H1 (cell line): ENCODE data around the gene CTBP2. TPM values are rescaled to one million over a fixed set of nuclear protein-coding genes. Genes with fewer than 3 reads are reported as not detected.

Source experiments
- CTCF ChIA-PET: fragments of 300-600 bp; sonication (Branson Sonifier 250); formaldehyde crosslinking; loops from one replicate; lab custom pipeline; 2021; ENCODE audit not compliant: partially characterized antibody; lab: Charles Lee
- POLR2A ChIA-PET: fragments of 300-600 bp; sonication (Branson Sonifier 250); formaldehyde crosslinking; loops from one replicate; lab custom pipeline; 2021; ENCODE audit warnings: inconsistent platforms; ENCODE audit not compliant: partially characterized antibody; lab: Charles Lee
- DNase-seq, 2 experiments: peaks; one replicate each; pipeline versions ENCODE4 v3.0.0 to v3.0.0-alpha.2; 2010 to 2022; ENCODE audit warnings: low spot score in 2 of 2, low read depth in 1 of 2, mixed read lengths in 1 of 2
- FAIRE-seq: peaks from 2 replicates; lab custom pipeline; 2011; peaks lifted over from hg19 to GRCh38; lab: Jason Lieb, UNC
- H2AFZ ChIP-seq: 2 replicates; pipeline ENCODE4 v1.8.1; 2012; ENCODE audit warnings: low read length, inconsistent platforms
- H2AK5ac ChIP-seq: 2 replicates; pipeline ENCODE4 v1.6.1; 2013; ENCODE audit warnings: low read depth, low read length
- H2BK120ac ChIP-seq: replicated peaks from 2 replicates; pipeline ENCODE3; 2013; ENCODE audit warnings: low read depth, low read length, inconsistent platforms
- H2BK12ac ChIP-seq: 2 replicates; pipeline ENCODE4 v1.6.1; 2013; ENCODE audit warnings: low read depth, low read length
- H2BK15ac ChIP-seq: 2 replicates; pipeline ENCODE4 v1.6.1; 2013; ENCODE audit warnings: low read length
- H2BK20ac ChIP-seq: 2 replicates; pipeline ENCODE4 v1.6.1; 2013; ENCODE audit warnings: low read length
- H2BK5ac ChIP-seq: 2 replicates; pipeline ENCODE4 v1.6.1; 2013; ENCODE audit warnings: low read depth, low read length
- H3K14ac ChIP-seq: 2 replicates; pipeline ENCODE4 v1.6.1; 2013; ENCODE audit warnings: inconsistent platforms; ENCODE audit not compliant: insufficient read length
- H3K18ac ChIP-seq: 2 replicates; pipeline ENCODE4 v1.6.1; 2013; ENCODE audit warnings: low read length; ENCODE audit errors: extremely low read depth
- H3K23ac ChIP-seq: 2 replicates; pipeline ENCODE4 v1.6.1; 2013; ENCODE audit warnings: inconsistent platforms; ENCODE audit not compliant: insufficient read length
- H3K23me2 ChIP-seq: 2 replicates; pipeline ENCODE4 v1.6.1; 2013; ENCODE audit warnings: low read depth, low read length
- H3K27ac ChIP-seq: 2 replicates; pipeline ENCODE4 v1.6.1; 2011; ENCODE audit warnings: low read depth, low read length, inconsistent platforms
- H3K27me3 ChIP-seq, 4 experiments: replicated peaks in 1 of 4; 1 replicate in 1 of 4; 2 replicates in 3 of 4; pipeline versions ENCODE4 v1.6.1 to v1.8.1; 2011 to 2013; ENCODE audit warnings: low read length in 3 of 4, mild to moderate bottlenecking in 3 of 4, inconsistent platforms in 2 of 4, mixed read lengths in 2 of 4, moderate library complexity in 1 of 4; ENCODE audit not compliant: control insufficient read depth in 3 of 4, insufficient read depth in 3 of 4; ENCODE audit errors: extremely low read depth in 1 of 4
- H3K36me3 ChIP-seq, 4 experiments: 2 replicates each; pipeline versions ENCODE4 v1.6.1 to v1.8.1; 2011 to 2013; ENCODE audit warnings: mild to moderate bottlenecking in 4 of 4, low read length in 3 of 4, moderate library complexity in 2 of 4, control low read depth in 1 of 4, inconsistent platforms in 1 of 4; ENCODE audit not compliant: insufficient read depth in 4 of 4, control insufficient read depth in 2 of 4
- H3K4ac ChIP-seq: replicated peaks from 2 replicates; pipeline ENCODE3; 2013; ENCODE audit warnings: low read length, low read depth, mixed read lengths, inconsistent platforms; ENCODE audit not compliant: insufficient read length
- H3K4me1 ChIP-seq, 4 experiments: replicated peaks in 1 of 4; 1 replicate in 1 of 4; 2 replicates in 3 of 4; pipeline versions ENCODE4 v1.6.1 to v1.8.1; 2011 to 2013; ENCODE audit warnings: low read length in 3 of 4, inconsistent platforms in 2 of 4, mixed read lengths in 1 of 4; ENCODE audit not compliant: insufficient read depth in 4 of 4, control insufficient read depth in 3 of 4
- H3K4me2 ChIP-seq, 2 experiments: 2 replicates each; pipeline versions ENCODE4 v1.6.1 to v1.8.1; 2011 to 2013; ENCODE audit warnings: low read depth in 2 of 2, low read length in 2 of 2, control low read depth in 1 of 2, inconsistent platforms in 1 of 2, mild to moderate bottlenecking in 1 of 2; ENCODE audit not compliant: insufficient read depth in 1 of 2
- H3K4me3 ChIP-seq, 4 experiments: fragments of 200-600, 300-600 bp in 1 of 4; sonication (generic), shearing (Covaris generic), sonication (Bioruptor Twin) in 1 of 4; 2 replicates each; pipeline versions ENCODE4 v1.5.1 to v1.8.1; 2011 to 2016; ENCODE audit warnings: low read length in 4 of 4, low read depth in 3 of 4, control low read depth in 2 of 4, inconsistent platforms in 2 of 4, mild to moderate bottlenecking in 2 of 4, mixed read lengths in 1 of 4, moderate library complexity in 1 of 4; ENCODE audit not compliant: insufficient read depth in 2 of 4; ENCODE audit errors: extremely low read depth in 1 of 4
- H3K56ac ChIP-seq: replicated peaks from 2 replicates; pipeline ENCODE3; 2013; ENCODE audit warnings: low read depth, mild to moderate bottlenecking, mixed read lengths, low read length, inconsistent platforms; ENCODE audit not compliant: insufficient read length
- H3K79me1 ChIP-seq: 2 replicates; pipeline ENCODE4 v1.6.1; 2013; ENCODE audit warnings: low read depth, low read length, control low read depth
- H3K79me2 ChIP-seq, 2 experiments: 2 replicates each; pipeline versions ENCODE4 v1.6.1 to v1.8.1; 2012 to 2013; ENCODE audit warnings: low read length in 2 of 2, mild to moderate bottlenecking in 2 of 2, inconsistent platforms in 1 of 2; ENCODE audit not compliant: insufficient read depth in 2 of 2, control insufficient read depth in 1 of 2
- H3K9ac ChIP-seq, 4 experiments: replicated peaks in 1 of 4; 1 replicate in 1 of 4; 2 replicates in 3 of 4; pipeline versions ENCODE4 v1.6.1 to v1.8.1; 2011 to 2013; ENCODE audit warnings: low read depth in 3 of 4, low read length in 3 of 4, control low read depth in 2 of 4, mild to moderate bottlenecking in 2 of 4, moderate library complexity in 2 of 4, inconsistent platforms in 1 of 4; ENCODE audit errors: extremely low read depth in 1 of 4
- H3K9me3 ChIP-seq, 2 experiments: 2 replicates each; pipeline versions ENCODE4 v1.6.1 to v1.8.1; 2012 to 2013; ENCODE audit warnings: mild to moderate bottlenecking in 2 of 2, moderate library complexity in 2 of 2, control low read depth in 1 of 2, inconsistent platforms in 1 of 2, low read depth in 1 of 2, low read length in 1 of 2, mixed read lengths in 1 of 2; ENCODE audit not compliant: insufficient read depth in 2 of 2
- H4K20me1 ChIP-seq, 2 experiments: replicated peaks in 1 of 2; 2 replicates each; pipeline versions ENCODE3 to v1.8.1; 2011 to 2013; ENCODE audit warnings: inconsistent platforms in 2 of 2, low read length in 2 of 2, mild to moderate bottlenecking in 1 of 2; ENCODE audit not compliant: insufficient read depth in 2 of 2, control insufficient read depth in 1 of 2
- H4K5ac ChIP-seq: 2 replicates; pipeline ENCODE4 v1.6.1; 2013; ENCODE audit warnings: low read length, low read depth, mixed read lengths, inconsistent platforms; ENCODE audit not compliant: insufficient read length
- H4K8ac ChIP-seq: 2 replicates; pipeline ENCODE4 v1.8.0; 2013; ENCODE audit warnings: mild to moderate bottlenecking, moderate library complexity, low read length, inconsistent platforms; ENCODE audit not compliant: insufficient read depth; ENCODE audit errors: extremely low read depth
- H4K91ac ChIP-seq: replicated peaks from 2 replicates; pipeline ENCODE3; 2013; ENCODE audit warnings: low read length, mixed read lengths, inconsistent platforms; ENCODE audit not compliant: insufficient read length
- WGBS, 2 experiments: shearing (Covaris generic) in 1 of 2; methylation state at CpG; one replicate each; pipeline versions ENCODE4 v1.1.6 to v1.1.7; 2013 to 2015; ENCODE audit warnings: low lambda C conversion rate in 2 of 2, mixed read lengths in 2 of 2, inconsistent platforms in 1 of 2, low coverage in 1 of 2, missing lambda C conversion rate in 1 of 2; ENCODE audit not compliant: insufficient replicate concordance in 2 of 2, insufficient coverage in 1 of 2, insufficient read length in 1 of 2; ENCODE audit errors: extremely low coverage in 1 of 2, missing lambda C conversion rate in 1 of 2; 5-methylcytosine and 5-hydroxymethylcytosine counted together
- polyA plus RNA-seq, 7 experiments: library from polyadenylated mRNA; depleted of rRNA in 3 of 7; stranded (reverse) in 5 of 7; unstranded in 2 of 7; fragments of >200 nt in 5 of 7; fragments of 200-250 nt in 2 of 7; gene quantifications; 1 replicate in 5 of 7; 2 replicates in 1 of 7; 4 replicates in 1 of 7; pipeline versions ENCODE4 v1.2.1 to v1.2.3, GENCODE V29; 2011 to 2013; ENCODE audit warnings: missing spikeins in 2 of 7, mixed read lengths in 2 of 7
- total RNA-seq: library from RNA; stranded (reverse); fragmentation: NEBNext Ultra II Directional; extraction: Animal tissue kit (Norgen Biotek cat#: 25700); gene quantifications from 2 replicates; pipeline ENCODE4 v1.2.1, GENCODE V29; 2021

CTBP2 gene
- total and polyA plus RNA-seq, 2 of the 8 experiments (the other 6 are each of a cell fraction or from before 2014, with no cell fraction given) = 208 to 221 TPM

GRCh38 chr10:125021686-125022344 lies 138.5 kb downstream of the CTBP2 start:
- FAIRE-seq = no peak
- Histone ChIP-seq H3K79me1 (peaks cover 33% of the 10 kb centered on the region), H3K36me3 (peaks cover 6 to 63% (median 33%) of the 10 kb centered on the region in 4 experiments; a peak in 7 of 8 replicates), H3K23ac (no peak overlapping the region), H3K14ac (no peak overlapping the region), H2AK5ac (no peak overlapping the region), H4K8ac (no peak overlapping the region), H2BK20ac (no peak overlapping the region), H3K79me2 (peaks cover 11 to 100% of the 10 kb centered on the region in 2 experiments; a peak in 3 of 4 replicates), H2BK120ac (no peak overlapping the region), H3K56ac (no peak overlapping the region), H4K5ac (no peak overlapping the region), H3K18ac (no peak overlapping the region), H4K20me1 (peaks cover 31 to 38% of the 10 kb centered on the region in 2 experiments), H3K23me2 (no peaks in the 10 kb centered on the region), H2BK15ac (no peak overlapping the region), H3K27ac (no peak overlapping the region; the same call in 1 of the 2 replicates), H2AFZ (no peak overlapping the region), H3K4me2 (no peak overlapping the region), H2BK5ac (peak overlapping the region; percentile 52; the same call in 1 of the 2 replicates), H2BK12ac (no peak overlapping the region), H3K9ac (no peak overlapping the region), H3K9me3 (peaks cover 10 to 14% of the 10 kb centered on the region in 2 experiments; a peak in 3 of 4 replicates), H3K4ac (no peak overlapping the region), H3K4me3 (no peak overlapping the region), H3K4me1 (no peaks in the 10 kb centered on the region; a peak in 2 of 7 replicates), H4K91ac (no peak overlapping the region), H3K27me3 (no peaks in the 10 kb centered on the region)
- DNase-seq = no peak
- 86% methylated on average over 17 of the region's 17 CpGs; no CpG with 5 or more reads in 1 of the 2 experiments for WGBS, 2 experiments
- CTCF ChIA-PET = interaction anchor here (1.2 to 3.4 kb wide), 4 partner anchors 14 to 40 kb away, joined by 3 to 12 read pairs (median 4); no protein-coding TSS in a partner anchor
- POLR2A ChIA-PET = interaction anchor here (1.1 to 1.3 kb wide), 2 partner anchors 14 to 33 kb away, joined by 3 read pairs; no protein-coding TSS in a partner anchor
